ENCODE results near the gene ZFR. TPM values are rescaled to one million over a fixed set of nuclear protein-coding genes. Genes with fewer than 3 reads are reported as not detected.
"Not testable (repeated sequence)": the region's sequence is repeated elsewhere in the genome, so short reads cannot be mapped to it uniquely, and the experiment has no call there.

ZFR gene
- total and polyA plus RNA-seq, 4 donors: 17.5 to 44.5 (median 30.8) TPM

GRCh38 chr5:32323741-32324140 is 120.8 kb downstream of the ZFR start:
- no peak for TF ChIP-seq JUND (IDR thresholded peaks at IDR 0.05)
- TF ChIP-seq GABPA (IDR thresholded peaks at IDR 0.05 in 1 of 2, conservative IDR thresholded peaks at IDR 0.05 in 1 of 2): no peak
- TF ChIP-seq YY1 (IDR thresholded peaks at IDR 0.05): no peak
- no peak for TF ChIP-seq NR2F2 (IDR thresholded peaks at IDR 0.05)
- no peaks in the 10 kb centered on the region for H3K36me3 ChIP-seq (ENCODE audit: control insufficient read depth in 4 of 4, insufficient read depth in 3 of 4, low read depth in 1 of 4, low read length in 3 of 4)
- 87% methylated on average over 8 of the region's 8 CpGs for WGBS
- H3K27ac ChIP-seq (ENCODE audit: low read depth in 1 of 2, low read length in 2 of 2): no peak overlapping the region
- no peak for DNase-seq (ENCODE audit: low spot score)
- no peaks in the 10 kb centered on the region for H3K9me3 ChIP-seq (ENCODE audit: control insufficient read depth in 4 of 4, low read length in 3 of 4)
- no peaks in the 10 kb centered on the region for H3K27me3 ChIP-seq (ENCODE audit: control insufficient read depth in 4 of 4, insufficient read depth in 4 of 4, low read length in 3 of 4)
- no peak overlapping the region for H3K9ac ChIP-seq (ENCODE audit: low read depth in 1 of 2, low read length in 2 of 2)
- H3K4me3 ChIP-seq (ENCODE audit: low read depth in 1 of 3, low read length in 3 of 3): no peak overlapping the region
- H3K4me1 ChIP-seq (ENCODE audit: control insufficient read depth in 4 of 4, insufficient read depth in 4 of 4, low read length in 3 of 4): no peaks in the 10 kb centered on the region

GRCh38 chr5:32322882-32323281 is 121.7 kb downstream of the ZFR start:
- H3K9me3 ChIP-seq (ENCODE audit: control insufficient read depth in 4 of 4, low read length in 3 of 4): no peaks in the 10 kb centered on the region
- WGBS: 95% methylated on average over 12 of the region's 12 CpGs

GRCh38 chr5:32321787-32322186 is 122.8 kb downstream of the ZFR start:
- not testable (repeated sequence) for DNase-seq (ENCODE audit: low spot score); H3K4me3 ChIP-seq (ENCODE audit: low read depth in 1 of 3, low read length in 3 of 3)
- WGBS: 97% methylated on average over 2 of the region's 2 CpGs

More at GRCh38 chr5:32322882-32323281, 121.7 kb downstream of the ZFR start:
- Histone ChIP-seq H3K9ac (ENCODE audit: low read depth in 1 of 2, low read length in 2 of 2) (no peak overlapping the region), H3K4me1 (ENCODE audit: control insufficient read depth in 4 of 4, insufficient read depth in 4 of 4, low read length in 3 of 4) (no peaks in the 10 kb centered on the region), H3K27ac (ENCODE audit: low read depth in 1 of 2, low read length in 2 of 2) (no peak overlapping the region), H3K36me3 (ENCODE audit: control insufficient read depth in 4 of 4, insufficient read depth in 3 of 4, low read depth in 1 of 4, low read length in 3 of 4) (no peaks in the 10 kb centered on the region), H3K4me3 (ENCODE audit: low read depth in 1 of 3, low read length in 3 of 3) (no peak overlapping the region), H3K27me3 (ENCODE audit: control insufficient read depth in 4 of 4, insufficient read depth in 4 of 4, low read length in 3 of 4) (no peaks in the 10 kb centered on the region)
- TF ChIP-seq SP1 (IDR thresholded peaks at IDR 0.05) (no peak), FOXA2 (IDR thresholded peaks at IDR 0.05) (no peak), CTCF (IDR thresholded peaks at IDR 0.05; ENCODE audit: low read depth, low read length, missing input control) (no peak), ATF3 (IDR thresholded peaks at IDR 0.05) (no peak), ZBTB33 (IDR thresholded peaks at IDR 0.05) (no peak), HNF4G (IDR thresholded peaks at IDR 0.05) (no peak)
- DNase-seq (ENCODE audit: low spot score): no peak

GRCh38 chr5:32320576-32320975 is 124.0 kb downstream of the ZFR start:
- Histone ChIP-seq H3K9ac (ENCODE audit: low read depth in 1 of 2, low read length in 2 of 2) (no peak overlapping the region), H3K9me3 (ENCODE audit: control insufficient read depth in 4 of 4, low read length in 3 of 4) (no peaks in the 10 kb centered on the region), H3K4me1 (ENCODE audit: control insufficient read depth in 4 of 4, insufficient read depth in 4 of 4, low read length in 3 of 4) (no peaks in the 10 kb centered on the region), H3K27me3 (ENCODE audit: control insufficient read depth in 4 of 4, insufficient read depth in 4 of 4, low read length in 3 of 4) (no peaks in the 10 kb centered on the region), H3K27ac (ENCODE audit: low read depth in 1 of 2, low read length in 2 of 2) (no peak overlapping the region), H3K36me3 (ENCODE audit: control insufficient read depth in 4 of 4, insufficient read depth in 3 of 4, low read depth in 1 of 4, low read length in 3 of 4) (no peaks in the 10 kb centered on the region), H3K4me3 (ENCODE audit: low read depth in 1 of 3, low read length in 3 of 3) (no peak overlapping the region)
- WGBS: 96% methylated on average over 10 of the region's 10 CpGs
- no peak for TF ChIP-seq RXRA (IDR thresholded peaks at IDR 0.05)
- no peak for TF ChIP-seq REST (IDR thresholded peaks at IDR 0.05)
- no peak for TF ChIP-seq CTCF (IDR thresholded peaks at IDR 0.05; ENCODE audit: low read depth, low read length, missing input control)
- TF ChIP-seq YY1 (IDR thresholded peaks at IDR 0.05): no peak
- no peak for TF ChIP-seq FOXA2 (IDR thresholded peaks at IDR 0.05)
- TF ChIP-seq ATF3 (IDR thresholded peaks at IDR 0.05): no peak
- DNase-seq (ENCODE audit: low spot score): no peak

More at GRCh38 chr5:32321787-32322186, 122.8 kb downstream of the ZFR start:
- H3K27me3 ChIP-seq (ENCODE audit: control insufficient read depth in 4 of 4, insufficient read depth in 4 of 4, low read length in 3 of 4); H3K4me1 ChIP-seq (ENCODE audit: control insufficient read depth in 4 of 4, insufficient read depth in 4 of 4, low read length in 3 of 4); H3K9me3 ChIP-seq (ENCODE audit: control insufficient read depth in 4 of 4, low read length in 3 of 4); H3K36me3 ChIP-seq (ENCODE audit: control insufficient read depth in 4 of 4, insufficient read depth in 3 of 4, low read depth in 1 of 4, low read length in 3 of 4); H3K27ac ChIP-seq (ENCODE audit: low read depth in 1 of 2, low read length in 2 of 2); H3K9ac ChIP-seq (ENCODE audit: low read depth in 1 of 2, low read length in 2 of 2): not testable (repeated sequence)
